Stimulated activated CD4-positive, alpha-beta T cell treated with anti-CD3 and anti-CD28 coated beads, TNF-alpha, amount 100 ng/mL, for 1 hour (primary cell): ENCODE results near the gene SLC25A25.

ENCODE experiments used
- DNase-seq, 3 donors: peaks; one replicate each; pipeline ENCODE4 v3.0.0-alpha.2; 2020; ENCODE audit warnings: low read depth in 3 of 3, low spot score in 1 of 3

Gene SLC25A25

GRCh38 chr9:128143525-128144238 lies 75.7 kb downstream of the SLC25A25 start:
- DNase-seq = no peak

- DNase-seq = no peak
Measured at GRCh38 chr9:128144239-128145181, 76.5 kb downstream of the SLC25A25 start.

- no peak for DNase-seq
Measured at GRCh38 chr9:128145536-128145935, 77.5 kb downstream of the SLC25A25 start.

- DNase-seq = no peak
Measured at GRCh38 chr9:128145951-128146351, 77.9 kb downstream of the SLC25A25 start.

- no peak for DNase-seq
Measured at GRCh38 chr9:128146591-128147120, 78.6 kb downstream of the SLC25A25 start.

- DNase-seq = no peak
Measured at GRCh38 chr9:128148509-128149000, 80.5 kb downstream of the SLC25A25 start.

- no peak for DNase-seq
Measured at GRCh38 chr9:128149001-128149701, 81.1 kb downstream of the SLC25A25 start, which contains the start of gene LCN2. Gene LCN2 (plus strand): TSS chr9:128149453. CDS start chr9:128149526, 73 bp downstream.

- DNase-seq = no peak
Measured at GRCh38 chr9:128149951-128150593, 82.0 kb downstream of the SLC25A25 start.

- no peak for DNase-seq
Measured at GRCh38 chr9:128150594-128151308, 82.7 kb downstream of the SLC25A25 start.

GRCh38 chr9:128151309-128152132 lies 83.5 kb downstream of the SLC25A25 start:
- no peak for DNase-seq

- no peak for DNase-seq
Measured at GRCh38 chr9:128152133-128153059, 84.4 kb downstream of the SLC25A25 start.

GRCh38 chr9:128153060-128153946 lies 85.3 kb downstream of the SLC25A25 start:
- no peak for DNase-seq

GRCh38 chr9:128153947-128154695 lies 86.1 kb downstream of the SLC25A25 start:
- DNase-seq = no peak

- no peak for DNase-seq
Measured at GRCh38 chr9:128155736-128156500, 87.9 kb downstream of the SLC25A25 start.
